Upper lobe of right lung (tissue), 1 donor: Measurements from ENCODE around the gene TLE4. TPM values are rescaled to one million over a fixed set of nuclear protein-coding genes. Genes with fewer than 3 reads are reported as not detected.

Experiments used
- ATAC-seq: fragments of 200-7000 bp; cut with Tn5 transposase; one replicate; pipeline ENCODE4 v1.9.1; 2020; ENCODE audit warnings: mild to moderate bottlenecking, moderate library complexity
- DNase-seq: peaks from one replicate; pipeline ENCODE4 v3.0.0-alpha.2; 2020
- H3K27ac ChIP-seq: fragments of 200-600 bp; one replicate; pipeline ENCODE4 v1.8.0; 2022
- H3K27me3 ChIP-seq: fragments of 200-600 bp; one replicate; pipeline ENCODE4 v1.8.0; 2022; ENCODE audit warnings: mild to moderate bottlenecking
- H3K36me3 ChIP-seq: fragments of 200-600 bp; one replicate; pipeline ENCODE4 v1.8.0; 2022
- H3K4me1 ChIP-seq: fragments of 200-600 bp; one replicate; pipeline ENCODE4 v1.8.0; 2022
- H3K4me3 ChIP-seq: fragments of 200-600 bp; one replicate; pipeline ENCODE4 v1.8.0; 2022; ENCODE audit warnings: mild to moderate bottlenecking
- H3K9me3 ChIP-seq: fragments of 200-600 bp; one replicate; pipeline ENCODE4 v1.8.0; 2022
- CTCF ChIP-seq: fragments of 200-600 bp; IDR thresholded peaks from one replicate; pipeline ENCODE4 v1.8.0; 2022; ENCODE audit warnings: antibody characterized with exemption
- intact Hi-C: fragments of 100-400 bp; cut with DNase I; formaldehyde crosslinking; loops from one replicate; pipeline ENCODE4 v1.11.0; 2022
- total RNA-seq: library from RNA; stranded (reverse); fragmentation: NEBNext Ultra II Directional; extraction: Animal tissue kit (Norgen Biotek cat#: 25700); gene quantifications from one replicate; pipeline ENCODE4 v1.2.1, GENCODE V29; 2021
- donor health status: DM: no; HTN: yes; CAD: no; lungs with severe emphysema.

The TLE4 gene
- total RNA-seq, 1 donor from 2014 or later, result 37.1 TPM

DNA sequence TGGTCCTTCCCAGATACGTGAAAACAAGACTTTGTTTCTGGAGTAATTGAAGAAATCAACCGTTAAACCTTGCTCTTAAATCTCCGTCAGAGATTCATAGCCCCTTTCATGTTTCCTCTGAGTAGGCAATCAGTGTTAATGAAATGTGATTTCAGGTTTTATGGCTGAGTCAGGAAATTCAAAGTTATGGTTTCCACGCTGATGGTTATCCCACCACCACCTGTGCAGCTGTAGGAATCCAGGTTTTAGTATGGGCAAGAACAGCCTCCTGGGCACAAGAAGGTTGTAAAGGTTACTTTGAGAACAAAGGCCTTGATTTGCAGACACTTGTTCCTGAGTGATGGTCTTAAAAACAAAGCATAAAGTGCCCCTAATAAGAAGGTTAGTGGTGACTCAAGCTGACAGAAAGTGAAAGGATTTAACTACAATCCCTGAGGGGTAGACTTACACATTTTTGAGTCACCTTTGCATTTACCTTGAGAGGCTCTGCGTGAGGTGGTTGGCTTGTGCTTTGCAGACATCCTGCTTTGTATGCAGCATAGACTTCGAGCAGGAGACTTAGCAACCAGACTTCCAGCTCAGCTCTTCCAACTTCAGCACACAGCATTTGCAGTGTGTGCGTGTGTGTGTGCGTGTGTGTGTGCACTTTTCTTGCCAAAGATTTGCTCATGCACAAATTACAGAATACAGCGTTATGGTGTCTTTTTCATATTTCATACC is 159.6 kb downstream of the TLE4 start:
- Histone ChIP-seq H3K27me3 (no peaks in the 10 kb centered on the region), H3K36me3 (peaks cover 5% of the 10 kb centered on the region), H3K27ac (no peak overlapping the region), H3K4me3 (no peak overlapping the region), H3K9me3 (no peaks in the 10 kb centered on the region), H3K4me1 (no peaks in the 10 kb centered on the region)
- ATAC-seq (no peak), DNase-seq (no peak)
- TF ChIP-seq CTCF, result no peak
- intact Hi-C loops, result no loop called here

GRCh38 chr9:79735023-79735779 is 163.4 kb downstream of the TLE4 start:
- intact Hi-C loops, result no loop called here
- TF ChIP-seq CTCF, result no peak
- H3K4me1 ChIP-seq, result no peaks in the 10 kb centered on the region
- H3K27ac ChIP-seq, result no peak overlapping the region
- H3K27me3 ChIP-seq, result no peaks in the 10 kb centered on the region
- H3K4me3 ChIP-seq, result no peak overlapping the region
- ATAC-seq (no peak), DNase-seq (no peak)
- no peaks in the 10 kb centered on the region for H3K36me3 ChIP-seq
- H3K9me3 ChIP-seq, result no peaks in the 10 kb centered on the region

GRCh38 chr9:79736051-79736450 is 164.3 kb downstream of the TLE4 start:
- ATAC-seq (no peak), DNase-seq (no peak)
- Histone ChIP-seq H3K27ac (no peak overlapping the region), H3K27me3 (no peaks in the 10 kb centered on the region), H3K4me3 (no peak overlapping the region), H3K4me1 (no peaks in the 10 kb centered on the region), H3K36me3 (no peaks in the 10 kb centered on the region), H3K9me3 (no peaks in the 10 kb centered on the region)
- intact Hi-C loops, result no loop called here
- TF ChIP-seq CTCF, result no peak

- intact Hi-C loops, result no loop called here
- Histone ChIP-seq H3K27me3 (no peaks in the 10 kb centered on the region), H3K4me3 (no peak overlapping the region), H3K27ac (no peak overlapping the region), H3K4me1 (peaks cover 7% of the 10 kb centered on the region), H3K9me3 (no peaks in the 10 kb centered on the region), H3K36me3 (no peaks in the 10 kb centered on the region)
- ATAC-seq (no peak), DNase-seq (no peak)
- TF ChIP-seq CTCF, result no peak
These were observed 169.6 kb downstream of the TLE4 start for GRCh38 chr9:79741381-79741780.

- no peak for TF ChIP-seq CTCF
- Histone ChIP-seq H3K4me3 (no peak overlapping the region), H3K27ac (no peak overlapping the region), H3K9me3 (no peaks in the 10 kb centered on the region), H3K36me3 (no peaks in the 10 kb centered on the region), H3K27me3 (no peaks in the 10 kb centered on the region), H3K4me1 (peaks cover 7% of the 10 kb centered on the region)
- no peak for ATAC-seq
- DNase-seq, result no peak
- intact Hi-C loops, result no loop called here
These were observed 170.5 kb downstream of the TLE4 start for GRCh38 chr9:79742110-79742721.
